Stomach (tissue), 9 donors: ENCODE results near the gene HNRNPA2B1. TPM values are rescaled to one million over a fixed set of nuclear protein-coding genes. Genes with fewer than 3 reads are reported as not detected.
"Not testable (repeated sequence)": the region's sequence is repeated elsewhere in the genome, so short reads cannot be mapped to it uniquely, and the experiment has no call there.

Experiments
- DNase-seq, 2 donors: peaks; one replicate each; pipeline versions ENCODE4 v3.0.0 to v3.0.0-alpha.2; 2013 to 2019
- H3K27ac ChIP-seq, 5 donors: fragments of 200-600 bp in 4 of 5; sonication (generic) in 4 of 5; one replicate each; pipeline ENCODE4 v1.5.1; 2013 to 2019; ENCODE audit warnings: mild to moderate bottlenecking in 1 of 5, moderate library complexity in 1 of 5
- H3K27me3 ChIP-seq, 3 donors: fragments of 200-600 bp; sonication (generic); one replicate each; pipeline ENCODE4 v1.5.1; 2017 to 2019; ENCODE audit warnings: mixed run types in 1 of 3
- H3K36me3 ChIP-seq, 4 donors: fragments of 200-600 bp; sonication (generic); 1 replicate in 3 of 4; 2 replicates in 1 of 4; pipeline ENCODE4 v1.5.1; 2016 to 2019
- H3K4me1 ChIP-seq, 4 donors: fragments of 200-600 bp; sonication (generic); one replicate each; pipeline ENCODE4 v1.5.1; 2016 to 2019
- H3K4me3 ChIP-seq, 4 donors: fragments of 200-600 bp; sonication (generic) in 3 of 4; one replicate each; pipeline ENCODE4 v1.5.1; 2016 to 2019; ENCODE audit warnings: mild to moderate bottlenecking in 1 of 4
- H3K9me3 ChIP-seq, 4 donors: fragments of 200-600 bp; sonication (generic); one replicate each; pipeline ENCODE4 v1.5.1; 2016 to 2019
- EP300 ChIP-seq: sonication (generic); formaldehyde crosslinking; IDR thresholded peaks from one replicate; pipeline ENCODE4 v1.6.1; 2017; ENCODE audit warnings: antibody characterized with exemption
- POLR2A ChIP-seq, 4 donors: fragments of 450-650 bp; IDR thresholded peaks; one replicate each; pipeline ENCODE4 v1.6.1; 2016; ENCODE audit warnings: antibody characterized with exemption in 4 of 4, control low read depth in 2 of 4, mild to moderate bottlenecking in 1 of 4, moderate library complexity in 1 of 4
- POLR2AphosphoS5 ChIP-seq, 3 donors: sonication (generic); formaldehyde crosslinking; IDR thresholded peaks; one replicate each; pipeline ENCODE4 v1.6.1; 2016; ENCODE audit warnings: antibody characterized with exemption in 3 of 3
- WGBS, 5 donors: extraction: QIAGEN DNeasy Blood & Tissue Kit in 3 of 5; methylation state at CpG; one replicate each; pipeline versions ENCODE4 v1.1.5 to v1.1.7; 2013 to 2018; 5-methylcytosine and 5-hydroxymethylcytosine counted together
- intact Hi-C: fragments of 100-400 bp; cut with DNase I; formaldehyde crosslinking; loops from one replicate; pipeline ENCODE4 v1.15.1; 2023; ENCODE audit warnings: low total_unique reads
- polyA plus RNA-seq, 3 donors: library from polyadenylated mRNA; stranded (reverse); fragments of 200-250 nt; gene quantifications; one replicate each; pipeline ENCODE4 v1.2.3, GENCODE V29; 2013
- total RNA-seq, 5 donors: library from RNA; depleted of rRNA; stranded (reverse); fragments of >200 nt; gene quantifications; one replicate each; pipeline versions ENCODE4 v1.1.0 to v1.2.3, GENCODE V29; 2014 to 2016
- TF ChIP-seq, protein P1 (sequence below), 7 experiments: fragments of 450-650 bp in 4 of 7; fragments of 200-600 bp in 3 of 7; sonication (generic) in 3 of 7; IDR thresholded peaks; one replicate each; pipeline ENCODE4 v1.5.1; 2016 to 2019; ENCODE audit warnings: antibody characterized with exemption in 7 of 7, control low read depth in 2 of 7, mild to moderate bottlenecking in 1 of 7
- donor health status: healthy with polysubstance abuse.
- donor health status: Bipolar disorder and iron deficiency.
- donor health status: healthy.

Gene HNRNPA2B1
- total and polyA plus RNA-seq, 8 donors: 142 to 464 (median 304) TPM

DNA sequence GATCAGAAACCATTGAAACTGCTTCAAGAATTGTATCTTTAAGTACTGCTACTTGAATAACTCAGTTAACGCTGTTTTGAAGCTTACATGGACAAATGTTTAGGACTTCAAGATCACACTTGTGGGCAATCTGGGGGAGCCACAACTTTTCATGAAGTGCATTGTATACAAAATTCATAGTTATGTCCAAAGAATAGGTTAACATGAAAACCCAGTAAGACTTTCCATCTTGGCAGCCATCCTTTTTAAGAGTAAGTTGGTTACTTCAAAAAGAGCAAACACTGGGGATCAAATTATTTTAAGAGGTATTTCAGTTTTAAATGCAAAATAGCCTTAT, 14.7 kb downstream of the HNRNPA2B1 start:
- H3K27me3 ChIP-seq: no peaks in the 10 kb centered on the region
- peaks cover 6 to 75% (median 38%) of the 10 kb centered on the region in 4 donors for H3K4me1 ChIP-seq
- WGBS, 5 donors: 87 to 100% (median 90%) methylated on average over 1 of the region's 1 CpG
- no peak for TF ChIP-seq POLR2A (IDR thresholded peaks at IDR 0.05)
- no peak for TF ChIP-seq EP300
- no peak for TF ChIP-seq POLR2AphosphoS5 (IDR thresholded peaks at IDR 0.05)
- TF ChIP-seq, protein P1, sequence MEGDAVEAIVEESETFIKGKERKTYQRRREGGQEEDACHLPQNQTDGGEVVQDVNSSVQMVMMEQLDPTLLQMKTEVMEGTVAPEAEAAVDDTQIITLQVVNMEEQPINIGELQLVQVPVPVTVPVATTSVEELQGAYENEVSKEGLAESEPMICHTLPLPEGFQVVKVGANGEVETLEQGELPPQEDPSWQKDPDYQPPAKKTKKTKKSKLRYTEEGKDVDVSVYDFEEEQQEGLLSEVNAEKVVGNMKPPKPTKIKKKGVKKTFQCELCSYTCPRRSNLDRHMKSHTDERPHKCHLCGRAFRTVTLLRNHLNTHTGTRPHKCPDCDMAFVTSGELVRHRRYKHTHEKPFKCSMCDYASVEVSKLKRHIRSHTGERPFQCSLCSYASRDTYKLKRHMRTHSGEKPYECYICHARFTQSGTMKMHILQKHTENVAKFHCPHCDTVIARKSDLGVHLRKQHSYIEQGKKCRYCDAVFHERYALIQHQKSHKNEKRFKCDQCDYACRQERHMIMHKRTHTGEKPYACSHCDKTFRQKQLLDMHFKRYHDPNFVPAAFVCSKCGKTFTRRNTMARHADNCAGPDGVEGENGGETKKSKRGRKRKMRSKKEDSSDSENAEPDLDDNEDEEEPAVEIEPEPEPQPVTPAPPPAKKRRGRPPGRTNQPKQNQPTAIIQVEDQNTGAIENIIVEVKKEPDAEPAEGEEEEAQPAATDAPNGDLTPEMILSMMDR (IDR thresholded peaks at IDR 0.05): no peak
- no peak for DNase-seq
- peaks cover 31 to 51% (median 39%) of the 10 kb centered on the region in 4 donors for H3K36me3 ChIP-seq
- H3K9me3 ChIP-seq: no peaks in the 10 kb centered on the region
- peak overlapping the region in 1 of 5 donors; percentile 47 for H3K27ac ChIP-seq
- H3K4me3 ChIP-seq: no peak overlapping the region
- intact Hi-C loops: no loop called here

DNA sequence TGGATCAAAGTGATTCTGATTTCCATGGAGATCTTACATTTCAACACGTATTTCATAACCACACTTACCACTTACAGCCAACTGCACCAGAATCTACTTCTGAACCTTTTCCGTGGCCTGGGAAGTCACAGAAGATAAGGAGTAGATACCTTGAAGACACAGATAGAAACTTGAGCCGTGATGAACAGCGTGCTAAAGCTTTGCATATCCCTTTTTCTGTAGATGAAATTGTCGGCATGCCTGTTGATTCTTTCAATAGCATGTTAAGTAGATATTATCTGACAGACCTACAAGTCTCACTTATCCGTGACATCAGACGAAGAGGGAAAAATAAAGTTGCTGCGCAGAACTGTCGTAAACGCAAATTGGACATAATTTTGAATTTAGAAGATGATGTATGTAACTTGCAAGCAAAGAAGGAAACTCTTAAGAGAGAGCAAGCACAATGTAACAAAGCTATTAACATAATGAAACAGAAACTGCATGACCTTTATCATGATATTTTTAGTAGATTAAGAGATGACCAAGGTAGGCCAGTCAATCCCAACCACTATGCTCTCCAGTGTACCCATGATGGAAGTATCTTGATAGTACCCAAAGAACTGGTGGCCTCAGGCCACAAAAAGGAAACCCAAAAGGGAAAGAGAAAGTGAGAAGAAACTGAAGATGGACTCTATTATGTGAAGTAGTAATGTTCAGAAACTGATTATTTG, 15.3 kb downstream of the HNRNPA2B1 start:
- TF ChIP-seq, protein P1 (IDR thresholded peaks at IDR 0.05): no peak
- TF ChIP-seq POLR2AphosphoS5 (IDR thresholded peaks at IDR 0.05) (no peak), EP300 (no peak), POLR2A (IDR thresholded peaks at IDR 0.05) (no peak)
- no peak for DNase-seq
- peaks cover 6 to 75% (median 38%) of the 10 kb centered on the region in 4 donors for H3K4me1 ChIP-seq

DNA sequence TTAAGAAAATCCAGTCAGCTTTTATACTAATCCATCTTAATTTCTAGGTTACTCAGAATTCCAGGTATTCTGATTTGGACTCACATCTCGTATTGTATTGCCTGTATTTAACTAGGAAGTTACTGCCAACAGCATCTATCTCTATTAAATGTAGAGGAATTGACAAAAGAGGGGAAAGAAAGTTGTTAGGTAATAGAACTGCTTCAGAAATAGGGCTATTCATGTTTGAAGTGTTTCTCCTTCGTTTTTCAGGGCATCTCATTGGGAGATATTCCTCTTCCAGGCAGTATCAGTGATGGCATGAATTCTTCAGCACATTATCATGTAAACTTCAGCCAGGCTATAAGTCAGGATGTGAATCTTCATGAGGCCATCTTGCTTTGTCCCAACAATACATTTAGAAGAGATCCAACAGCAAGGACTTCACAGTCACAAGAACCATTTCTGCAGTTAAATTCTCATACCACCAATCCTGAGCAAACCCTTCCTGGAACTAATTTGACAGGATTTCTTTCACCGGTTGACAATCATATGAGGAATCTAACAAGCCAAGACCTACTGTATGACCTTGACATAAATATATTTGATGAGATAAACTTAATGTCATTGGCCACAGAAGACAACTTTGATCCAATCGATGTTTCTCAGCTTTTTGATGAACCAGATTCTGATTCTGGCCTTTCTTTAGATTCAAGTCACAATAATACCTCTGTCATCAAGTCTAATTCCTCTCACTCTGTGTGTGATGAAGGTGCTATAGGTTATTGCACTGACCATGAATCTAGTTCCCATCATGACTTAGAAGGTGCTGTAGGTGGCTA, 16.1 kb downstream of the HNRNPA2B1 start:
- intact Hi-C loops, H3K4me3 ChIP-seq, H3K9me3 ChIP-seq, DNase-seq, H3K27me3 ChIP-seq: not testable (repeated sequence)
- WGBS, 5 donors: 59 to 71% (median 63%) methylated on average over 4 of the region's 4 CpGs
- Histone ChIP-seq H3K4me1 (peaks cover 6 to 73% (median 39%) of the 10 kb centered on the region in 4 donors), H3K36me3 (peaks cover 20 to 38% (median 26%) of the 10 kb centered on the region in 4 donors), H3K27ac (peak overlapping the region in 2 of 5 donors; percentile 1 to 47)

More for the DNA sequence above, 15.3 kb downstream of the HNRNPA2B1 start:
- WGBS, 5 donors: 88 to 90% (median 90%) methylated on average over 10 of the region's 10 CpGs
- Histone ChIP-seq H3K27ac (peak overlapping the region in 1 of 5 donors; percentile 47), H3K36me3 (peaks cover 26 to 46% (median 34%) of the 10 kb centered on the region in 4 donors), H3K4me3 (no peak overlapping the region), H3K27me3 (no peaks in the 10 kb centered on the region), H3K9me3 (no peaks in the 10 kb centered on the region)
- intact Hi-C loops: no loop called here

DNA sequence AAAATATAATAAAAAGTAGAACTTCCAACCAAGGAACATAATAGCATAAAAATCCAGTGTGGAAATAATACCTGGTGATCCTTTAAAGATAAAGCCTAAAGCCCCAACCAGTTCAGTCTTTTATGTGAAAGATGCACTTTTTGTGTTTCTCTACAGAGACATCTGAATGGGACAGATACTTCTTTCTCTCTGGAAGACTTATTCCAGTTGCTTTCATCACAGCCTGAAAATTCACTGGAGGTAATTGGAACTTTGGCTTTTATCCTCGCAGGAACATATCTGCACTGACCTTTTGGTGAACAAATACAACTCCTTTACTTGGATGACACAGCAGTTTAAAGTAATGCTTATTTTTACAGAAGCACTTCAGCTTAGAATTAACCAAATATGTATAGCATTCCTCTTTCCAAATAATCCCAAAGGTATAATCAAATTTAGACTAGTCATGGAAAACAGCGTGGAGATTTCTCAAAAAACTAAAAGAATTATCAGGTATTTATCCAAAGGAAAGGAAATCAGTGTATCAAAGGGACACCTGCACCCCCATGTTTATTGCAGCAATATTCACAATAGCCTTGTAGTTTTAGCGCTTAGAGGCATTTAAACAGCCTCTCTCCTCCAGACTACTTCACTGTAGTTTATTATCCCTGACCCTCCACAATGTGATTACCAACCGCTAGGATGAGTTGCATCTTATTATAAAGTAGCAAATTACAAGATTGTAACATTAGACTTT, 16.8 kb downstream of the HNRNPA2B1 start:
- intact Hi-C loops: no loop called here
- peak overlapping the region in 3 of 5 donors; percentile 1 to 47 (median 30) for H3K27ac ChIP-seq
- WGBS, 5 donors: 64 to 75% (median 70%) methylated on average over 4 of the region's 4 CpGs
- no peak for DNase-seq
- H3K4me3 ChIP-seq: no peak overlapping the region
- peaks cover 14 to 30% (median 18%) of the 10 kb centered on the region in 4 donors for H3K36me3 ChIP-seq
- no peak for TF ChIP-seq POLR2AphosphoS5 (IDR thresholded peaks at IDR 0.05)
- no peak for TF ChIP-seq POLR2A (IDR thresholded peaks at IDR 0.05)
- TF ChIP-seq, protein P1 (IDR thresholded peaks at IDR 0.05): no peak
- TF ChIP-seq EP300: no peak
- H3K27me3 ChIP-seq: no peaks in the 10 kb centered on the region
- H3K9me3 ChIP-seq: no peaks in the 10 kb centered on the region
- peaks cover 6 to 67% (median 36%) of the 10 kb centered on the region in 4 donors for H3K4me1 ChIP-seq
